Spleen (tissue), 11 donors: Measurements from ENCODE around the gene FAM151A. TPM values are rescaled to one million over a fixed set of nuclear protein-coding genes. Genes with fewer than 3 reads are reported as not detected.

ENCODE experiments used
- DNase-seq: peaks from one replicate; pipeline ENCODE4 v3.0.0-alpha.2; 2020
- H3K27ac ChIP-seq, 8 donors: fragments of 200-600 bp; sonication (generic) in 7 of 8; 1 replicate in 4 of 8; 2 replicates in 4 of 8; pipeline versions ENCODE4 v1.5.0 to v1.8.0; 2016 to 2021; ENCODE audit warnings: inconsistent platforms in 4 of 8, mild to moderate bottlenecking in 4 of 8, moderate library complexity in 1 of 8
- H3K27me3 ChIP-seq, 7 donors: fragments of 200-600 bp; sonication (generic) in 6 of 7; replicated peaks in 1 of 7; 1 replicate in 4 of 7; 2 replicates in 3 of 7; pipeline versions ENCODE4 v1.5.0 to v1.8.0; 2016 to 2021; ENCODE audit warnings: inconsistent platforms in 3 of 7, mild to moderate bottlenecking in 1 of 7
- H3K36me3 ChIP-seq, 6 donors: fragments of 200-600 bp; sonication (generic) in 5 of 6; 1 replicate in 4 of 6; 2 replicates in 2 of 6; pipeline versions ENCODE4 v1.5.0 to v1.8.0; 2016 to 2021; ENCODE audit warnings: inconsistent platforms in 2 of 6
- H3K4me1 ChIP-seq, 6 donors: fragments of 200-600 bp; sonication (generic) in 5 of 6; 1 replicate in 3 of 6; 2 replicates in 3 of 6; pipeline versions ENCODE4 v1.5.0 to v1.8.0; 2016 to 2021; ENCODE audit warnings: inconsistent platforms in 3 of 6
- H3K4me3 ChIP-seq, 8 donors: fragments of 200-600 bp; sonication (generic) in 7 of 8; 1 replicate in 4 of 8; 2 replicates in 4 of 8; pipeline versions ENCODE4 v1.5.0 to v1.8.0; 2016 to 2021; ENCODE audit warnings: inconsistent platforms in 4 of 8, mild to moderate bottlenecking in 4 of 8, moderate library complexity in 2 of 8
- H3K9me3 ChIP-seq, 8 donors: fragments of 200-600 bp; sonication (generic) in 7 of 8; 1 replicate in 4 of 8; 2 replicates in 4 of 8; pipeline versions ENCODE4 v1.5.0 to v1.8.0; 2016 to 2021; ENCODE audit warnings: inconsistent platforms in 4 of 8
- CTCF ChIP-seq, 11 experiments: fragments of 200-600 bp in 7 of 11; fragments of 450-650 bp in 4 of 11; sonication (generic) in 4 of 11; IDR thresholded peaks in 8 of 11; conservative IDR thresholded peaks in 3 of 11; 1 replicate in 7 of 11; 2 replicates in 4 of 11; pipeline versions ENCODE4 v1.4.0 to v1.8.0; 2016 to 2021; ENCODE audit warnings: antibody characterized with exemption in 11 of 11, inconsistent platforms in 4 of 11, mild to moderate bottlenecking in 1 of 11
- POLR2A ChIP-seq, 3 donors: fragments of 450-650 bp; IDR thresholded peaks; one replicate each; pipeline ENCODE4 v1.5.1; 2017; ENCODE audit warnings: antibody characterized with exemption in 3 of 3, mild to moderate bottlenecking in 1 of 3
- POLR2AphosphoS5 ChIP-seq, 3 donors: sonication (generic); formaldehyde crosslinking; IDR thresholded peaks; one replicate each; pipeline ENCODE4 v1.5.1; 2017; ENCODE audit warnings: antibody characterized with exemption in 3 of 3
- WGBS, 5 donors: extraction: QIAGEN DNeasy Blood & Tissue Kit in 3 of 5; methylation state at CpG; one replicate each; pipeline versions ENCODE4 v1.1.5 to v1.1.7; 2013 to 2018; 5-methylcytosine and 5-hydroxymethylcytosine counted together
- intact Hi-C: fragments of 100-400 bp; cut with DNase I; formaldehyde crosslinking; loops from one replicate; pipeline ENCODE4 v1.15.0; 2023; ENCODE audit warnings: low total_unique reads
- polyA plus RNA-seq, 3 donors: library from polyadenylated mRNA; stranded (reverse); fragments of 200-250 nt; gene quantifications; one replicate each; pipeline ENCODE4 v1.2.1, GENCODE V29; 2013
- total RNA-seq, 7 donors: library from RNA; depleted of rRNA in 3 of 7; stranded (reverse); fragments of >200 nt in 3 of 7; fragmentation: NEBNext Ultra II Directional in 4 of 7; extraction: Animal tissue kit (Norgen Biotek cat#: 25700) in 4 of 7; gene quantifications; one replicate each; pipeline versions ENCODE4 v1.1.0 to v1.2.1, GENCODE V29; 2016 to 2021
- donor health status: healthy with polysubstance abuse.
- donor health status: DM: no; HTN: no; CAD: no; lungs with moderate emphysema.
- donor health status: DM: no; HTN: no; CAD: no.
- donor health status: Bipolar disorder and iron deficiency.
- donor health status: healthy.
- donor health status: DM: no; HTN: no; CAD: no.
- donor health status: DM: yes; HTN: yes; CAD: no.

The FAM151A gene
- total and polyA plus RNA-seq, 10 donors, result 0.70 to 4.2 (median 0.97) TPM; not detected in 1

GRCh38 chr1:54597455-54598030 lies 25.8 kb downstream of the FAM151A start:
- H3K27me3 ChIP-seq, result no peaks in the 10 kb centered on the region
- intact Hi-C loops, result no loop called here
- H3K4me1 ChIP-seq, result no peaks in the 10 kb centered on the region
- WGBS, 5 donors, result 64 to 70% (median 68%) methylated on average over 3 of the region's 3 CpGs
- peaks cover 0 to 11% (median 0%) of the 10 kb centered on the region in 6 donors for H3K36me3 ChIP-seq
- no peak overlapping the region for H3K27ac ChIP-seq
- H3K4me3 ChIP-seq, result no peak overlapping the region
- DNase-seq, result no peak
- TF ChIP-seq POLR2A (IDR thresholded peaks at IDR 0.05) (no peak), CTCF (IDR thresholded peaks at IDR 0.05 in 8 of 11, conservative IDR thresholded peaks at IDR 0.05 in 3 of 11) (no peak), POLR2AphosphoS5 (IDR thresholded peaks at IDR 0.05) (no peak)
- no peaks in the 10 kb centered on the region for H3K9me3 ChIP-seq

- no peak for DNase-seq
- 87 to 95% (median 90%) methylated on average over 3 of the region's 3 CpGs for WGBS, 5 donors
These were observed 26.6 kb downstream of the FAM151A start for GRCh38 chr1:54596756-54597155.

GRCh38 chr1:54595956-54596498 lies 27.3 kb downstream of the FAM151A start:
- peak; percentile 66 for DNase-seq
- H3K36me3 ChIP-seq, result peaks cover 0 to 11% (median 0%) of the 10 kb centered on the region in 6 donors
- WGBS, 5 donors, result 74 to 89% (median 79%) methylated on average over 3 of the region's 3 CpGs
- intact Hi-C loops, result no loop called here
- no peaks in the 10 kb centered on the region for H3K27me3 ChIP-seq
- no peak for TF ChIP-seq CTCF (IDR thresholded peaks at IDR 0.05 in 8 of 11, conservative IDR thresholded peaks at IDR 0.05 in 3 of 11)
- no peak for TF ChIP-seq POLR2A (IDR thresholded peaks at IDR 0.05)
- no peak for TF ChIP-seq POLR2AphosphoS5 (IDR thresholded peaks at IDR 0.05)
- H3K9me3 ChIP-seq, result no peaks in the 10 kb centered on the region
- H3K4me1 ChIP-seq, result no peaks in the 10 kb centered on the region
- H3K27ac ChIP-seq, result no peak overlapping the region
- H3K4me3 ChIP-seq, result no peak overlapping the region

More at GRCh38 chr1:54596756-54597155, 26.6 kb downstream of the FAM151A start:
- TF ChIP-seq POLR2AphosphoS5 (IDR thresholded peaks at IDR 0.05), result no peak
- no peak for TF ChIP-seq POLR2A (IDR thresholded peaks at IDR 0.05)
- TF ChIP-seq CTCF (IDR thresholded peaks at IDR 0.05 in 8 of 11, conservative IDR thresholded peaks at IDR 0.05 in 3 of 11), result no peak
- H3K36me3 ChIP-seq, result peaks cover 0 to 11% (median 0%) of the 10 kb centered on the region in 6 donors
- no peaks in the 10 kb centered on the region for H3K27me3 ChIP-seq
- H3K4me1 ChIP-seq, result no peaks in the 10 kb centered on the region
- intact Hi-C loops, result no loop called here
- no peaks in the 10 kb centered on the region for H3K9me3 ChIP-seq
- no peak overlapping the region for H3K27ac ChIP-seq
- no peak overlapping the region for H3K4me3 ChIP-seq

- intact Hi-C loops, result no loop called here
- 88 to 94% (median 92%) methylated on average over 15 to 16 of the region's 16 CpGs for WGBS, 5 donors
- H3K27me3 ChIP-seq, result no peaks in the 10 kb centered on the region
- DNase-seq, result peak; percentile 69
- H3K4me3 ChIP-seq, result no peak overlapping the region
- peaks cover 0 to 11% (median 0%) of the 10 kb centered on the region in 6 donors for H3K36me3 ChIP-seq
- TF ChIP-seq CTCF (IDR thresholded peaks at IDR 0.05 in 8 of 11, conservative IDR thresholded peaks at IDR 0.05 in 3 of 11), result no peak
- H3K4me1 ChIP-seq, result no peaks in the 10 kb centered on the region
- H3K9me3 ChIP-seq, result no peaks in the 10 kb centered on the region
- H3K27ac ChIP-seq, result no peak overlapping the region
These were observed 28.9 kb downstream of the FAM151A start for GRCh38 chr1:54594463-54594862.
